A549 (cell line): ENCODE results near the gene CD5L. TPM values are rescaled to one million over a fixed set of nuclear protein-coding genes. Genes with fewer than 3 reads are reported as not detected.

Source experiments
- ATAC-seq, 2 experiments: fragments of 200-7000 bp in 1 of 2; fragments of >200 bp in 1 of 2; cut with Nextera tagmentation in 1 of 2; cut with Tn5 transposase in 1 of 2; 3 replicates each; pipeline versions ENCODE4 v1.8.0 to v1.9.1; 2018 to 2020; ENCODE audit warnings: mild to moderate bottlenecking in 1 of 2, moderate library complexity in 1 of 2
- CTCF ChIA-PET: fragments of 300-600 bp; sonication (Branson Sonifier 250); formaldehyde crosslinking; extraction: SDS; loops from one replicate; lab custom pipeline; 2021; ENCODE audit warnings: antibody characterized with exemption, inconsistent platforms; lab: Yijun Ruan, JAX
- POLR2A ChIA-PET: fragments of 350-600 bp; formaldehyde crosslinking; extraction: SDS; loops from one replicate; lab custom pipeline; 2021; ENCODE audit warnings: antibody characterized with exemption, inconsistent platforms; lab: Yijun Ruan, JAX
- DNase-seq, 2 experiments: peaks; one replicate each; pipeline versions ENCODE4 v3.0.0 to v3.0.0-alpha.2; 2011 to 2016; ENCODE audit warnings: low read depth in 1 of 2, low spot score in 1 of 2
- FAIRE-seq: peaks from 2 replicates; lab custom pipeline; 2011; peaks lifted over from hg19 to GRCh38; lab: Jason Lieb, UNC
- H3K27ac ChIP-seq, 2 experiments: fragments of >200 bp; sonication (Bioruptor Twin); formaldehyde crosslinking; 3 replicates each; pipeline ENCODE4 v1.5.1; 2016 to 2017
- H3K4me1 ChIP-seq: fragments of >200 bp; sonication (Bioruptor Twin); formaldehyde crosslinking; 3 replicates; pipeline ENCODE4 v1.6.1; 2016
- H3K4me2 ChIP-seq: fragments of >200 bp; sonication (Bioruptor Twin); formaldehyde crosslinking; 3 replicates; pipeline ENCODE4 v1.6.1; 2016
- H3K4me3 ChIP-seq: fragments of >200 bp; sonication (Bioruptor Twin); formaldehyde crosslinking; 3 replicates; pipeline ENCODE4 v1.5.1; 2016
- H3K9me3 ChIP-seq: fragments of >200 bp; sonication (Bioruptor Twin); formaldehyde crosslinking; 3 replicates; pipeline ENCODE4 v1.6.1; 2016
- BHLHE40 ChIP-seq: IDR thresholded peaks from 2 replicates; pipeline ENCODE4 v1.6.1; 2012; ENCODE audit warnings: low read depth, low read length, inconsistent platforms
- CBX2 ChIP-seq: fragments of 200-600 bp; sonication (generic); IDR thresholded peaks from 2 replicates; pipeline ENCODE4 v1.6.1; 2016; ENCODE audit warnings: low read depth, mild to moderate bottlenecking, borderline replicate concordance
- CEBPB ChIP-seq, 2 experiments: fragments of >200 bp in 1 of 2; sonication (Bioruptor Twin) in 1 of 2; formaldehyde crosslinking in 1 of 2; IDR thresholded peaks; 2 replicates each; pipeline ENCODE4 v1.6.1; 2012 to 2016
- CHD4 ChIP-seq: fragments of 200-600 bp; sonication (generic); IDR thresholded peaks from 2 replicates; pipeline ENCODE4 v1.6.1; 2016; ENCODE audit warnings: antibody characterized with exemption, mild to moderate bottlenecking, borderline replicate concordance
- EP300 ChIP-seq, 2 experiments: fragments of >200 bp; sonication (Bioruptor Twin); formaldehyde crosslinking; IDR thresholded peaks; 2 replicates in 1 of 2; 3 replicates in 1 of 2; pipeline ENCODE4 v1.6.1; 2016 to 2017
- FOSB ChIP-seq: fragments of 250-450 bp; sonication (Bioruptor Pico); IDR thresholded peaks from 2 replicates; pipeline ENCODE4 v1.5.0; 2020; ENCODE audit warnings: mild to moderate bottlenecking, moderate library complexity
- GATA3 ChIP-seq: IDR thresholded peaks from 2 replicates; pipeline ENCODE4 v1.6.1; 2012; ENCODE audit warnings: borderline replicate concordance
- HDAC2 ChIP-seq: fragments of 200-600 bp; sonication (generic); IDR thresholded peaks from 2 replicates; pipeline ENCODE4 v1.6.1; 2016
- HOXB13 ChIP-seq: fragments of 250-450 bp; sonication (Bioruptor Pico); IDR thresholded peaks from 2 replicates; pipeline ENCODE4 v1.5.0; 2020; ENCODE audit warnings: low read depth, mild to moderate bottlenecking, moderate library complexity
- HOXB5 ChIP-seq: fragments of 250-450 bp; sonication (Bioruptor Pico); IDR thresholded peaks from 2 replicates; pipeline ENCODE4 v1.5.0; 2020; ENCODE audit warnings: mild to moderate bottlenecking, moderate library complexity
- JUN ChIP-seq, 2 experiments: fragments of >200 bp; sonication (Bioruptor Twin); formaldehyde crosslinking; IDR thresholded peaks; 2 replicates in 1 of 2; 3 replicates in 1 of 2; pipeline ENCODE4 v1.6.1; 2016 to 2017
- JUNB ChIP-seq: fragments of >200 bp; sonication (Bioruptor Twin); formaldehyde crosslinking; IDR thresholded peaks from 2 replicates; pipeline ENCODE4 v1.6.1; 2016
- KDM5A ChIP-seq: fragments of 200-600 bp; sonication (generic); IDR thresholded peaks from 2 replicates; pipeline ENCODE4 v1.6.1; 2016; ENCODE audit warnings: antibody characterized with exemption, mild to moderate bottlenecking
- MYC ChIP-seq: IDR thresholded peaks from 2 replicates; pipeline ENCODE4 v1.6.1; 2012; ENCODE audit warnings: mild to moderate bottlenecking, inconsistent platforms, low read length, improper control_type of control experiment, borderline replicate concordance
- NFE2L2 ChIP-seq: fragments of 150-350 bp; conservative IDR thresholded peaks from 2 replicates; pipeline ENCODE4 v1.6.1; 2014; ENCODE audit warnings: low read length
- POLR2A ChIP-seq: IDR thresholded peaks from 2 replicates; pipeline ENCODE4 v1.6.1; 2012; ENCODE audit warnings: mild to moderate bottlenecking, low read length
- POLR2AphosphoS2 ChIP-seq: conservative IDR thresholded peaks from 2 replicates; pipeline ENCODE4 v1.6.1; 2012; ENCODE audit warnings: low read length, improper control_type of control experiment, inconsistent platforms
- RAD21 ChIP-seq, 2 experiments: fragments of >200 bp in 1 of 2; sonication (Bioruptor Twin) in 1 of 2; formaldehyde crosslinking in 1 of 2; IDR thresholded peaks in 1 of 2; conservative IDR thresholded peaks in 1 of 2; 2 replicates in 1 of 2; 3 replicates in 1 of 2; pipeline ENCODE4 v1.6.1; 2012 to 2018; ENCODE audit warnings: inconsistent platforms in 1 of 2
- RCOR1 ChIP-seq: fragments of 150-350 bp; IDR thresholded peaks from 2 replicates; pipeline ENCODE4 v1.6.1; 2014; ENCODE audit warnings: antibody characterized with exemption, low read length, low read depth
- RFX5 ChIP-seq: fragments of 450-650 bp; IDR thresholded peaks from 2 replicates; pipeline ENCODE4 v1.7.1; 2014; ENCODE audit warnings: antibody characterized with exemption, mild to moderate bottlenecking, moderate library complexity
- RNF2 ChIP-seq: fragments of 200-600 bp; sonication (generic); IDR thresholded peaks from 2 replicates; pipeline ENCODE4 v1.6.1; 2016; ENCODE audit warnings: low read depth, mild to moderate bottlenecking, antibody characterized with exemption, moderate library complexity, borderline replicate concordance
- SMC3 ChIP-seq: fragments of >200 bp; sonication (Bioruptor Twin); formaldehyde crosslinking; IDR thresholded peaks from 3 replicates; pipeline ENCODE4 v1.6.1; 2018; ENCODE audit warnings: inconsistent platforms
- SREBF2 ChIP-seq: fragments of 450-650 bp; IDR thresholded peaks from 2 replicates; pipeline ENCODE4 v1.6.1; 2014; ENCODE audit warnings: mild to moderate bottlenecking, moderate library complexity
- TFCP2L1 ChIP-seq: fragments of 250-450 bp; sonication (Bioruptor Pico); IDR thresholded peaks from 2 replicates; pipeline ENCODE4 v1.5.0; 2021; ENCODE audit warnings: mild to moderate bottlenecking
- TP53 ChIP-seq: fragments of 250-450 bp; sonication (Bioruptor Pico); IDR thresholded peaks from 2 replicates; pipeline ENCODE4 v1.5.0; 2021; ENCODE audit warnings: mild to moderate bottlenecking, moderate library complexity
- ZC3H11A ChIP-seq: fragments of 450-650 bp; IDR thresholded peaks from 2 replicates; pipeline ENCODE4 v1.6.1; 2014; ENCODE audit warnings: antibody characterized with exemption, mild to moderate bottlenecking
- ZFP36 ChIP-seq: fragments of 450-650 bp; IDR thresholded peaks from 2 replicates; pipeline ENCODE4 v1.6.1; 2014; ENCODE audit warnings: borderline replicate concordance; ENCODE audit not compliant: partially characterized antibody
- ZSCAN20 ChIP-seq: fragments of 250-450 bp; sonication (Bioruptor Pico); IDR thresholded peaks from 2 replicates; pipeline ENCODE4 v1.8.0; 2022; ENCODE audit warnings: mild to moderate bottlenecking, moderate library complexity
- whole genome bisulfite sequencing: methylation state at CpG from one replicate; pipeline ENCODE4 v1.1.6; 2017; ENCODE audit errors: missing lambda C conversion rate; 5-methylcytosine and 5-hydroxymethylcytosine counted together
- polyA plus RNA-seq, 4 experiments: library from polyadenylated mRNA; depleted of rRNA in 3 of 4; stranded (reverse); fragments of >200 nt; fragmentation: RNase III in 1 of 4; extraction: RNeasy Plus Mini Kit Qiagen cat#74134 plus additional on column Dnase treatment in 1 of 4; gene quantifications; 2 replicates in 3 of 4; 3 replicates in 1 of 4; pipeline ENCODE4 v1.2.3, GENCODE V29; 2011 to 2017
- TF ChIP-seq, protein P1 (sequence below): fragments of 200-600 bp; sonication (generic); IDR thresholded peaks from 2 replicates; pipeline ENCODE4 v1.6.1; 2016; ENCODE audit warnings: antibody characterized with exemption, mild to moderate bottlenecking, moderate library complexity
- TF ChIP-seq, protein P2 (sequence below): IDR thresholded peaks from 2 replicates; pipeline ENCODE4 v1.6.1; 2012; ENCODE audit warnings: low read depth, borderline replicate concordance
- TF ChIP-seq, protein P3 (sequence below): fragments of >200 bp; sonication (Bioruptor Twin); formaldehyde crosslinking; IDR thresholded peaks from 3 replicates; pipeline ENCODE4 v1.6.1; 2016

The CD5L gene
- polyA plus RNA-seq, 2 of the 4 experiments (the other 2 are of a cell fraction), result not detected

DNA sequence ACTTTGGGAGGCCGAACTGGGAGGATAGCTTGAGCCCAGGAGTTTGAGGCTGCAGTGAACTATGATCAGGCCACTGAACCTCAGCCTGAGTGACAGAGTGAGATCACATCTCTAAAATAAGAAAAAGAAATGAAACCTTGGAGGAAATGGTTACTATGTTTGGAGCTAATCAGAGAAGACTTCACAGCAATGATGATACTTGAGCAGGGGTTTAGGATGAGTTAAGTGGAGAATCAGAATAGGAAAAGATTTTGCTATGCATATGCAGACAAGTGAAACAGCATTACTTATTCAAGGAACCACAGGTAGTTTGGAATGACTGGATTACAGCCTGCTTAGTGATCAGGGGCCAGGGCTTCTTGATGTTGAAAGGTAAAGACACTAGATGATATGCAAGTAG, 1.3 kb upstream of the CD5L start:
- no peak for TF ChIP-seq BHLHE40
- TF ChIP-seq FOSB (CRISPR knock-in tag), result no peak
- TF ChIP-seq ZC3H11A, result no peak
- no peak for TF ChIP-seq HOXB13 (CRISPR knock-in tag)
- TF ChIP-seq RAD21 (conservative IDR thresholded peaks at IDR 0.05 in 1 of 2, IDR thresholded peaks at IDR 0.05 in 1 of 2), result no peak
- no peak for TF ChIP-seq SREBF2
- TF ChIP-seq RFX5, result no peak
- TF ChIP-seq POLR2A, result no peak
- TF ChIP-seq HDAC2, result no peak
- no peak for TF ChIP-seq TP53 (CRISPR knock-in tag)
- no peak for TF ChIP-seq POLR2AphosphoS2
- no peak for TF ChIP-seq ZFP36
- TF ChIP-seq ZSCAN20 (CRISPR knock-in tag), result no peak
- no peak for TF ChIP-seq CBX2
- no peak for FAIRE-seq

DNA sequence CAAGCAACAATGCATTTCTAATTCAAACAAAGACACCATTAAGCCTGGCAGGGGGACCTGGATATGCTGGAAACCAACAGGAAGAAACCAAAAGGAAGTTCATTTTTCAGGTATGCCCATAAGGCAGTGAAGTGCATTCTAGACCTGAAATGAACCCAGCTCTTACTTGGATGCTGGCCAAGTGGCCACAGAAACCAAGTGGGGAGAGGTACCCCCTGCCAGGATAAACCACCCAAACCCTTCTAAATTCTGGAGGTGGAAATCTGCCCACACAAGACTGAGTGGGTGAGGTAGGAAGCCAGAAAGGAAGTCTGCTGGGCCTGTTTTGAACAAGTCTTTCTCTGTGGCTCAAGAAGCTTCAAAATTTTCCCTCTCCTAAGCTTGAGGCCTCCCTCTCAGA, 2.6 kb downstream of the CD5L start:
- ATAC-seq (no peak), FAIRE-seq (no peak), DNase-seq (no peak)
- TF ChIP-seq MYC (no peak), HOXB5 (CRISPR knock-in tag) (no peak), NFE2L2 (no peak), EP300 (IDR thresholded peaks at IDR 0.05) (no peak), RCOR1 (no peak), CHD4 (no peak), JUN (IDR thresholded peaks at IDR 0.05) (no peak), JUNB (no peak), SMC3 (no peak), KDM5A (no peak), POLR2A (no peak)
- TF ChIP-seq, protein P1, sequence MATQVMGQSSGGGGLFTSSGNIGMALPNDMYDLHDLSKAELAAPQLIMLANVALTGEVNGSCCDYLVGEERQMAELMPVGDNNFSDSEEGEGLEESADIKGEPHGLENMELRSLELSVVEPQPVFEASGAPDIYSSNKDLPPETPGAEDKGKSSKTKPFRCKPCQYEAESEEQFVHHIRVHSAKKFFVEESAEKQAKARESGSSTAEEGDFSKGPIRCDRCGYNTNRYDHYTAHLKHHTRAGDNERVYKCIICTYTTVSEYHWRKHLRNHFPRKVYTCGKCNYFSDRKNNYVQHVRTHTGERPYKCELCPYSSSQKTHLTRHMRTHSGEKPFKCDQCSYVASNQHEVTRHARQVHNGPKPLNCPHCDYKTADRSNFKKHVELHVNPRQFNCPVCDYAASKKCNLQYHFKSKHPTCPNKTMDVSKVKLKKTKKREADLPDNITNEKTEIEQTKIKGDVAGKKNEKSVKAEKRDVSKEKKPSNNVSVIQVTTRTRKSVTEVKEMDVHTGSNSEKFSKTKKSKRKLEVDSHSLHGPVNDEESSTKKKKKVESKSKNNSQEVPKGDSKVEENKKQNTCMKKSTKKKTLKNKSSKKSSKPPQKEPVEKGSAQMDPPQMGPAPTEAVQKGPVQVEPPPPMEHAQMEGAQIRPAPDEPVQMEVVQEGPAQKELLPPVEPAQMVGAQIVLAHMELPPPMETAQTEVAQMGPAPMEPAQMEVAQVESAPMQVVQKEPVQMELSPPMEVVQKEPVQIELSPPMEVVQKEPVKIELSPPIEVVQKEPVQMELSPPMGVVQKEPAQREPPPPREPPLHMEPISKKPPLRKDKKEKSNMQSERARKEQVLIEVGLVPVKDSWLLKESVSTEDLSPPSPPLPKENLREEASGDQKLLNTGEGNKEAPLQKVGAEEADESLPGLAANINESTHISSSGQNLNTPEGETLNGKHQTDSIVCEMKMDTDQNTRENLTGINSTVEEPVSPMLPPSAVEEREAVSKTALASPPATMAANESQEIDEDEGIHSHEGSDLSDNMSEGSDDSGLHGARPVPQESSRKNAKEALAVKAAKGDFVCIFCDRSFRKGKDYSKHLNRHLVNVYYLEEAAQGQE, result no peak
- Histone ChIP-seq H3K4me2 (no peak overlapping the region), H3K4me3 (no peak overlapping the region), H3K9me3 (no peaks in the 10 kb centered on the region), H3K4me1 (no peaks in the 10 kb centered on the region), H3K27ac (no peak overlapping the region)
- ChIA-PET CTCF (no interaction called here), POLR2A (no interaction called here)

More for the DNA sequence above, 1.3 kb upstream of the CD5L start:
- ChIA-PET CTCF (interaction anchor here (1.1 kb wide), 1 partner anchor 9 kb away, joined by 3 read pairs; no protein-coding TSS in a partner anchor), POLR2A (no interaction called here)
- no peak overlapping the region for H3K4me2 ChIP-seq
- no peaks in the 10 kb centered on the region for H3K4me1 ChIP-seq
- H3K4me3 ChIP-seq, result no peak overlapping the region
- H3K9me3 ChIP-seq, result no peaks in the 10 kb centered on the region
- DNase-seq (no peak), ATAC-seq (no peak)
- 0% methylated on average over 1 of the region's 1 CpG for WGBS
- no peak overlapping the region for H3K27ac ChIP-seq

DNA sequence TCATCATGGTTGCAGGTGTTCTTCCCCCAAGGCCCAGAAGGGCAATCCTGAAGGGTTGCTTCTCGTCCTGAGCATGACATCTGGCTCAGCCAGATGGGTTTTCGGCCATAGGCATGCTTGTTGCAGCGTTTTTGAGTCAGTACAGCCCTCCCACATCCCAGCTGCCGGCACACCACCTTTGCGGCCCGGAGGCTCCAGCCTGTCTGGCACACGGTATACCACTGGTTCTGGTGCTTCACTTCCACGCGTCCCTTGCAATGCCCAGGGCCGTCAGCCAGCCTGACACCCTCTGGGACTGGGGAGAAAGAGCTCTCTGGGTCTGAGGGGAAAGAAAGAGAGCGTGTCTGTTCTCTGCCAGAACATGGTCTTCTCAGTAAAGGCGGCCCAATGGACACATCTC, 7.2 kb downstream of the CD5L start:
- FAIRE-seq, result no peak
- CTCF ChIA-PET, result no interaction called here
- no peak overlapping the region for H3K4me3 ChIP-seq
- no peak overlapping the region for H3K4me2 ChIP-seq
- no peaks in the 10 kb centered on the region for H3K4me1 ChIP-seq
- no peak for ATAC-seq
- POLR2A ChIA-PET, result no interaction called here
- TF ChIP-seq KDM5A (no peak), RNF2 (no peak), ZC3H11A (no peak), TFCP2L1 (CRISPR knock-in tag) (no peak), CEBPB (IDR thresholded peaks at IDR 0.05) (no peak), JUNB (no peak), GATA3 (no peak), POLR2AphosphoS2 (no peak)
- TF ChIP-seq, protein P2, sequence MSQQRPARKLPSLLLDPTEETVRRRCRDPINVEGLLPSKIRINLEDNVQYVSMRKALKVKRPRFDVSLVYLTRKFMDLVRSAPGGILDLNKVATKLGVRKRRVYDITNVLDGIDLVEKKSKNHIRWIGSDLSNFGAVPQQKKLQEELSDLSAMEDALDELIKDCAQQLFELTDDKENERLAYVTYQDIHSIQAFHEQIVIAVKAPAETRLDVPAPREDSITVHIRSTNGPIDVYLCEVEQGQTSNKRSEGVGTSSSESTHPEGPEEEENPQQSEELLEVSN, result no peak
- TF ChIP-seq, protein P3, sequence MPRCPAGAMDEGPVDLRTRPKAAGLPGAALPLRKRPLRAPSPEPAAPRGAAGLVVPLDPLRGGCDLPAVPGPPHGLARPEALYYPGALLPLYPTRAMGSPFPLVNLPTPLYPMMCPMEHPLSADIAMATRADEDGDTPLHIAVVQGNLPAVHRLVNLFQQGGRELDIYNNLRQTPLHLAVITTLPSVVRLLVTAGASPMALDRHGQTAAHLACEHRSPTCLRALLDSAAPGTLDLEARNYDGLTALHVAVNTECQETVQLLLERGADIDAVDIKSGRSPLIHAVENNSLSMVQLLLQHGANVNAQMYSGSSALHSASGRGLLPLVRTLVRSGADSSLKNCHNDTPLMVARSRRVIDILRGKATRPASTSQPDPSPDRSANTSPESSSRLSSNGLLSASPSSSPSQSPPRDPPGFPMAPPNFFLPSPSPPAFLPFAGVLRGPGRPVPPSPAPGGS, result no peak
- no peak overlapping the region for H3K27ac ChIP-seq
- no peaks in the 10 kb centered on the region for H3K9me3 ChIP-seq
- DNase-seq, result no peak
- WGBS, result 4% methylated on average over 6 of the region's 12 CpGs
